SU-DHL-6 (cell line): ENCODE measurements around the gene ITPKC.
A peak's percentile ranks its signal among the peaks of the same experiment; 100 is the strongest.

Experiments
- H2AFZ ChIP-seq: fragments of 200-600 bp; sonication (generic); 2 replicates; pipeline ENCODE4 v1.6.1; 2014; ENCODE audit warnings: low read depth, mild to moderate bottlenecking, moderate library complexity, mixed read lengths, antibody characterized with exemption, low read length; ENCODE audit not compliant: severe bottlenecking
- H3F3A ChIP-seq: fragments of 200-600 bp; shearing (Covaris generic); 2 replicates; pipeline ENCODE4 v1.6.0; 2016; ENCODE audit warnings: antibody characterized with exemption, mild to moderate bottlenecking; ENCODE audit not compliant: insufficient read depth
- H3K27ac ChIP-seq: fragments of 200-600 bp; sonication (generic); 2 replicates; pipeline ENCODE4 v1.5.1; 2016; ENCODE audit warnings: low read depth, mild to moderate bottlenecking, low read length, moderate library complexity, mixed read lengths
- H3K27me3 ChIP-seq: fragments of 200-600 bp; sonication (generic), shearing (Covaris generic); 2 replicates; pipeline ENCODE4 v1.6.0; 2014; ENCODE audit warnings: mild to moderate bottlenecking, low read length
- H3K36me3 ChIP-seq: fragments of 200-600 bp; sonication (generic); 2 replicates; pipeline ENCODE4 v1.6.1; 2014; ENCODE audit warnings: mild to moderate bottlenecking, low read length, mixed read lengths
- H3K4me2 ChIP-seq: fragments of 300-600, 200-600 bp; shearing (Covaris generic), sonication (generic); 2 replicates; pipeline ENCODE4 v1.6.0; 2014; ENCODE audit warnings: low read length, low read depth, mild to moderate bottlenecking; ENCODE audit not compliant: poor library complexity, severe bottlenecking
- H3K4me3 ChIP-seq: fragments of 200-600 bp; sonication (generic); 2 replicates; pipeline ENCODE4 v1.5.1; 2014; ENCODE audit warnings: antibody characterized with exemption, low read length, mild to moderate bottlenecking, mixed read lengths; ENCODE audit not compliant: insufficient read depth, poor library complexity, severe bottlenecking
- H3K79me2 ChIP-seq: fragments of 200-600 bp; sonication (generic); 2 replicates; pipeline ENCODE4 v1.6.1; 2014; ENCODE audit warnings: mild to moderate bottlenecking, low read length, moderate library complexity; ENCODE audit not compliant: insufficient read depth
- H3K9ac ChIP-seq: fragments of 200-600 bp; sonication (generic); 2 replicates; pipeline ENCODE4 v1.7.0; 2014; ENCODE audit warnings: mild to moderate bottlenecking, low read length
- H3K9me2 ChIP-seq: fragments of 200-600 bp; sonication (generic); replicated peaks from 2 replicates; pipeline ENCODE4 v1.6.1; 2014; ENCODE audit warnings: low read length; ENCODE audit not compliant: insufficient read depth
- H3K9me3 ChIP-seq: fragments of 200-600 bp; sonication (generic); 2 replicates; pipeline ENCODE4 v1.6.1; 2014; ENCODE audit warnings: low read length, mixed read lengths; ENCODE audit not compliant: insufficient read depth
- H4K20me1 ChIP-seq: fragments of 200-600 bp; sonication (generic); 2 replicates; pipeline ENCODE4 v1.6.1; 2014; ENCODE audit warnings: low read depth, mild to moderate bottlenecking, antibody characterized with exemption, low read length, moderate library complexity, mixed read lengths
- CTCF ChIP-seq: fragments of 200-600 bp; sonication (generic); IDR thresholded peaks from one replicate; pipeline ENCODE4 v1.5.1; 2017; ENCODE audit warnings: antibody characterized with exemption, mild to moderate bottlenecking, low read length, moderate library complexity; ENCODE audit not compliant: insufficient read depth, poor library complexity, severe bottlenecking
- EZH2phosphoT487 ChIP-seq: fragments of 200-600 bp; sonication (generic), shearing (Covaris generic); conservative IDR thresholded peaks from 2 replicates; pipeline ENCODE4 v1.6.1; 2018; ENCODE audit warnings: mild to moderate bottlenecking, antibody characterized with exemption, low read length, moderate library complexity, mixed read lengths

The ITPKC gene

GRCh38 chr19:40776932-40777644 lies 60.2 kb downstream of the ITPKC start:
- H3K9ac ChIP-seq, result peak overlapping the region; percentile 68
- no peak overlapping the region for H2AFZ ChIP-seq
- H3K27ac ChIP-seq, result peak overlapping the region; percentile 98
- peak overlapping the region; percentile 96 for H3K4me2 ChIP-seq
- no peaks in the 10 kb centered on the region for H3K9me3 ChIP-seq
- peaks cover 10% of the 10 kb centered on the region; the same call in 1 of the 2 replicates for H3K79me2 ChIP-seq
- H3K27me3 ChIP-seq, result no peaks in the 10 kb centered on the region
- TF ChIP-seq CTCF (no peak), EZH2phosphoT487 (no peak)
- H3K9me2 ChIP-seq, result no peaks in the 10 kb centered on the region
- peaks cover 18% of the 10 kb centered on the region for H3F3A ChIP-seq
- no peaks in the 10 kb centered on the region for H3K36me3 ChIP-seq
- H4K20me1 ChIP-seq, result no peaks in the 10 kb centered on the region
- H3K4me3 ChIP-seq, result peak overlapping the region; percentile 56

- Histone ChIP-seq H3K36me3 (no peaks in the 10 kb centered on the region), H3K79me2 (peaks cover 10% of the 10 kb centered on the region; the same call in 1 of the 2 replicates), H3K9me2 (no peaks in the 10 kb centered on the region), H3K9ac (peak overlapping the region; percentile 68), H2AFZ (no peak overlapping the region), H3K27ac (peak overlapping the region; percentile 98), H3K27me3 (no peaks in the 10 kb centered on the region), H3K4me2 (peak overlapping the region; percentile 96), H3K9me3 (no peaks in the 10 kb centered on the region), H3F3A (peaks cover 17% of the 10 kb centered on the region), H3K4me3 (peak overlapping the region; percentile 56), H4K20me1 (no peaks in the 10 kb centered on the region)
- TF ChIP-seq CTCF, result no peak
- TF ChIP-seq EZH2phosphoT487, result no peak
Measured at GRCh38 chr19:40777645-40777936, 60.7 kb downstream of the ITPKC start.

- Histone ChIP-seq H3K36me3 (no peaks in the 10 kb centered on the region), H3K27ac (peak within 1 kb of the TSS; percentile 98), H3F3A (peaks cover 17% of the 10 kb centered on the region), H3K9me3 (no peaks in the 10 kb centered on the region), H3K9me2 (no peaks in the 10 kb centered on the region), H3K4me2 (peak within 1 kb of the TSS; percentile 96), H4K20me1 (no peaks in the 10 kb centered on the region), H3K79me2 (peaks cover 10% of the 10 kb centered on the region; the same call in 1 of the 2 replicates), H3K9ac (peak within 1 kb of the TSS; percentile 68), H3K4me3 (peak within 1 kb of the TSS; percentile 68), H2AFZ (peak within 1 kb of the TSS; percentile 60), H3K27me3 (no peaks in the 10 kb centered on the region)
- TF ChIP-seq CTCF, result no peak
- TF ChIP-seq EZH2phosphoT487, result no peak
Measured at GRCh38 chr19:40777937-40778705, 61.2 kb downstream of the ITPKC start, which contains the start of gene RAB4B. TSS of gene RAB4B (plus strand) at chr19:40778247. CDS start at chr19:40778376, 129 bp downstream.
